ENCODE results near the gene SINHCAF.

DNA sequence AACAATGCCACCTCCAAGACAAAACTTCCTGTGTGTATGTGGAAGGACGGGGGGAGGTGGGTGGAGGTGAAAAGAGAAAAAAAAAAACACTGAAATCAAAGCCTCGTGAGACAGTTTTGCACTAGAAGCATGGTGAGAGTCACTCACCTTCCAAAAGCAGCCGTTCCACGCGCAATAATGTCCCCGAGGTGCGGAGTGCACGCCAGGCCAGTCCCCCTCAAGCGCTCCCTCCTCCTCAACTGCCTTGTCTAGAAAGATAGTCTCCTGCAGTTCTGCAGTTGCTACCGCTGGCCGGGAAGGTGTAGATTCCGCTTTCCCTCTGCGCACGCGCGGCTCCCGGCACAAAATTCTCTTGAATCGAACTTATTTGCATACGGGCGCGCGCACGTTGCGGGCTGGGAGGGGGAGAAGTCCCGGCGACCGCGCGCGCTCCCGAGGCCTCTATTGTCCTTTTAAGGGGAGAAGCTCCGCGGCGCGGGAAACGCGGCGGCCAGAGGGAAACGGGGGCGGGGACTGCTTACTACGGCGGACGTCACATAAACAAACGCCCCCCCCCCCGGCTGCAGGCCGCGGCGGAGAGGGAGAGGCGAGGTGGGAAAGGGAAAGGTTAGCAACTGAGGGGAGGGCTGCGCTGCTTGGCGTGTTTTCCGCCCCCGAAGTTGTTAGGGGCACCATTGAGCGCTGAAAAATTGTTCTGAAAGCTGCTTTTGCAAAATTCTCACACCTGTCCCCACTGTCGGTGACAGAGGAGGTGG lies at the start of gene SINHCAF:
- TF ChIP-seq CTCF (IDR thresholded peaks at IDR 0.05; ENCODE audit: low read length), result no peak
- no peak for TF ChIP-seq EZH2phosphoT487 (IDR thresholded peaks at IDR 0.05; ENCODE audit: low read length)
